HEK293 (cell line): ENCODE results near the gene PRPF40B.

Experiments
- MEIS1 ChIP-seq: sonication (generic); formaldehyde crosslinking; IDR thresholded peaks from 2 replicates; pipeline ENCODE4 v1.8.1; 2022; ENCODE audit warnings: missing genetic modification reagents, mild to moderate bottlenecking, borderline replicate concordance
- ZNF776 ChIP-seq: fragments of 450-650 bp; formaldehyde crosslinking; IDR thresholded peaks from 2 replicates; pipeline ENCODE4 v1.5.0; 2017; ENCODE audit warnings: missing biosample characterization, missing genetic modification characterization, borderline replicate concordance
- TF ChIP-seq, protein P1 (sequence below): fragments of 450-650 bp; formaldehyde crosslinking; IDR thresholded peaks from 2 replicates; pipeline ENCODE4 v1.5.1; 2016; ENCODE audit warnings: missing biosample characterization, missing genetic modification characterization
- TF ChIP-seq, protein P2 (sequence below): fragments of 450-650 bp; IDR thresholded peaks from 2 replicates; pipeline ENCODE4 v1.5.1; 2018; ENCODE audit warnings: missing biosample characterization, mild to moderate bottlenecking, missing genetic modification characterization

DNA sequence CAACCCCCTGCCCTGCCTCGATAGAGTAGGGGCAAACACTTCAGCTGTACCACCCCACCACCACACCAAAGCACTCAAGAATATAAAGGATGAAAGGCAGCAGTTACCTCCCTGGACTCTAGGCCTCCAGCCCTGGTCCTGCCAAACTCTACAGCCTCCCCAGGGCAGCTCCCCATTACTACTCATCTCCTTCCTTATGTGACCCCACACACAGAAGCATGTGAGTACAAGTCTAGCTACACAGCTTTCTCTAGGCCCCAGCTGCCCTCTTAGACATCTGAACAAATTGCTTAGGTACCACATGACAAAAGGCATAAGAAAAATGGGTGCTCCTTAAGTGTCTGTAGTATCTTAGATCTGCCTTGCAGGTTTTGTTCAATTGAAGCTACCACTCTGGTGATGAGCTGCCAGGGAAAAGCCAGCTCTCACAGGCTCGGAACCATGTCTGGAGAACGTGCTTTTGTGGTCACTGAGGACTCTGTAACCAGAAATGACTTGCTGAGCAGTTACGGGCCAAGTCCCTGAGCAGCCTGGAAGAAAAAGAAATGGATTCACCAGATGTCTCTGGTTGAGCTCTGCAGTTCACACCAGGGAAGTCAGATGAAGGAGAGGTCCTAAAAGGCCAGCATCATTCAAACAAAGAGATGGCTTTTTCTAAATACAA, 51.1 kb downstream of the PRPF40B start:
- TF ChIP-seq, protein P1, sequence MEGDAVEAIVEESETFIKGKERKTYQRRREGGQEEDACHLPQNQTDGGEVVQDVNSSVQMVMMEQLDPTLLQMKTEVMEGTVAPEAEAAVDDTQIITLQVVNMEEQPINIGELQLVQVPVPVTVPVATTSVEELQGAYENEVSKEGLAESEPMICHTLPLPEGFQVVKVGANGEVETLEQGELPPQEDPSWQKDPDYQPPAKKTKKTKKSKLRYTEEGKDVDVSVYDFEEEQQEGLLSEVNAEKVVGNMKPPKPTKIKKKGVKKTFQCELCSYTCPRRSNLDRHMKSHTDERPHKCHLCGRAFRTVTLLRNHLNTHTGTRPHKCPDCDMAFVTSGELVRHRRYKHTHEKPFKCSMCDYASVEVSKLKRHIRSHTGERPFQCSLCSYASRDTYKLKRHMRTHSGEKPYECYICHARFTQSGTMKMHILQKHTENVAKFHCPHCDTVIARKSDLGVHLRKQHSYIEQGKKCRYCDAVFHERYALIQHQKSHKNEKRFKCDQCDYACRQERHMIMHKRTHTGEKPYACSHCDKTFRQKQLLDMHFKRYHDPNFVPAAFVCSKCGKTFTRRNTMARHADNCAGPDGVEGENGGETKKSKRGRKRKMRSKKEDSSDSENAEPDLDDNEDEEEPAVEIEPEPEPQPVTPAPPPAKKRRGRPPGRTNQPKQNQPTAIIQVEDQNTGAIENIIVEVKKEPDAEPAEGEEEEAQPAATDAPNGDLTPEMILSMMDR (tag by site-specific recombination): no peak
- TF ChIP-seq ZNF776 (tag by site-specific recombination): no peak
- TF ChIP-seq, protein P2, sequence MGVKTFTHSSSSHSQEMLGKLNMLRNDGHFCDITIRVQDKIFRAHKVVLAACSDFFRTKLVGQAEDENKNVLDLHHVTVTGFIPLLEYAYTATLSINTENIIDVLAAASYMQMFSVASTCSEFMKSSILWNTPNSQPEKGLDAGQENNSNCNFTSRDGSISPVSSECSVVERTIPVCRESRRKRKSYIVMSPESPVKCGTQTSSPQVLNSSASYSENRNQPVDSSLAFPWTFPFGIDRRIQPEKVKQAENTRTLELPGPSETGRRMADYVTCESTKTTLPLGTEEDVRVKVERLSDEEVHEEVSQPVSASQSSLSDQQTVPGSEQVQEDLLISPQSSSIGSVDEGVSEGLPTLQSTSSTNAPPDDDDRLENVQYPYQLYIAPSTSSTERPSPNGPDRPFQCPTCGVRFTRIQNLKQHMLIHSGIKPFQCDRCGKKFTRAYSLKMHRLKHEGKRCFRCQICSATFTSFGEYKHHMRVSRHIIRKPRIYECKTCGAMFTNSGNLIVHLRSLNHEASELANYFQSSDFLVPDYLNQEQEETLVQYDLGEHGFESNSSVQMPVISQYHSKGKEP (tag by site-specific recombination): no peak
- TF ChIP-seq MEIS1: no peak
